ENCODE measurements around the gene KIAA1217.

KIAA1217 gene

DNA sequence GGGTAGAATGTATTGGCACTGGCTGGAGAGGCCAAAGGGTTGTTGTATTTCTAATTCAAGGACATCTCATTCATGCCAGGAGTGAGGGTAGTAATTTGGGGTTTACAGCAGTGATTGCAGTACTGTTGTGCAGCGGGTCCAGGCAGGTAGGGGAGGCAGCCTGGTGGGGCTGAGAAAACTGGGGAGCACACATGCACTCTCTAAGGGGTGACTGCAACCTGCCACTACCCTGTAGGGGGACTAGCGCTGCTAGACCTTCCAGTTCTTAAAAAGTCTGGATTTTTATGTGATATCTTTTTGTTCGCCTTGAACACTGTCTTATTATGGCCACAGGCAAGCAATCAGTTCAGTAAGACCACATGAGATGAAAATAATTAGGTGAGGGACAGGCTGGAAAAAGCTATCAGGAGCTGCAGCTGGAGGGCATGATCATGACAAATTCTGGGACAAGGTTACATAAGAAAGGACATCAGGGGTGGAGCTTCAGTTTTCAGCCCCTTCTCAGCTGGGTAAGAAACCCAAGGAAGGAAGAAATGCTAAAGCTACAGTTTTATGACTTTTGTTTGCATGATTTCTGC, 365.7 kb downstream of the KIAA1217 start:
- DNase-seq: no peak
- Histone ChIP-seq H3K4me3 (no peak overlapping the region), H3K36me3 (no peaks in the 10 kb centered on the region), H3K27ac (no peak overlapping the region), H3K27me3 (no peaks in the 10 kb centered on the region), H3K4me1 (no peaks in the 10 kb centered on the region), H3K9me3 (no peaks in the 10 kb centered on the region)
- TF ChIP-seq, protein P1, sequence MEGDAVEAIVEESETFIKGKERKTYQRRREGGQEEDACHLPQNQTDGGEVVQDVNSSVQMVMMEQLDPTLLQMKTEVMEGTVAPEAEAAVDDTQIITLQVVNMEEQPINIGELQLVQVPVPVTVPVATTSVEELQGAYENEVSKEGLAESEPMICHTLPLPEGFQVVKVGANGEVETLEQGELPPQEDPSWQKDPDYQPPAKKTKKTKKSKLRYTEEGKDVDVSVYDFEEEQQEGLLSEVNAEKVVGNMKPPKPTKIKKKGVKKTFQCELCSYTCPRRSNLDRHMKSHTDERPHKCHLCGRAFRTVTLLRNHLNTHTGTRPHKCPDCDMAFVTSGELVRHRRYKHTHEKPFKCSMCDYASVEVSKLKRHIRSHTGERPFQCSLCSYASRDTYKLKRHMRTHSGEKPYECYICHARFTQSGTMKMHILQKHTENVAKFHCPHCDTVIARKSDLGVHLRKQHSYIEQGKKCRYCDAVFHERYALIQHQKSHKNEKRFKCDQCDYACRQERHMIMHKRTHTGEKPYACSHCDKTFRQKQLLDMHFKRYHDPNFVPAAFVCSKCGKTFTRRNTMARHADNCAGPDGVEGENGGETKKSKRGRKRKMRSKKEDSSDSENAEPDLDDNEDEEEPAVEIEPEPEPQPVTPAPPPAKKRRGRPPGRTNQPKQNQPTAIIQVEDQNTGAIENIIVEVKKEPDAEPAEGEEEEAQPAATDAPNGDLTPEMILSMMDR (IDR thresholded peaks at IDR 0.05): no peak
- intact Hi-C loops (cut with DNase I; ENCODE audit: low total_unique reads): no loop called here

DNA sequence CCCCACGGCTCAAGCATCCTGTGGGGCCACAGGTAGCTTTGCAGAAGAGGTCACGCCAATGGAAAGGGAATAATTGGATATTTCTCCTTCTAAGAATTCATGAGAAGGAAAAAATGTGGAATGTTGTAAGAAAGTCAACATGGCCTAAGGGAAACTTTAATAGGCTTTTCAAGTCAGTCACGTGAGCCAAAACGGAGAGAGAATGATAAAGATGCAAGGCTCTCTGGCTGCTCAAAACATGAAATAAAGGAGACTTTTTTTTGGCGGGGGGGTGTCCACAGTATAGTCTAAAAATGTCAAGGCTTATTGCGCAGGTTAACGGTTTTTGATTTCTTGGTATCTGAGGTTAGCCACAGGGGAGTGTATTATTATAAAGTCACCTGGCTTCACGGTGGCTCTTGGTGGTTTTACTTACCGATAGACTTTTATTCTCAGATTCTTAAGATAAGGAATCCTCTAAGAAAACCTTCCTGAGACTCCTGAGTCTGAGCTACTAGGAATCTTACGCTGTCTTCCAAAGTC, 366.6 kb downstream of the KIAA1217 start:
- no peaks in the 10 kb centered on the region for H3K4me1 ChIP-seq
- no peaks in the 10 kb centered on the region for H3K36me3 ChIP-seq
- intact Hi-C loops (cut with DNase I; ENCODE audit: low total_unique reads): no loop called here
- TF ChIP-seq, protein P1 (IDR thresholded peaks at IDR 0.05): no peak
- H3K4me3 ChIP-seq: no peak overlapping the region
- no peaks in the 10 kb centered on the region for H3K27me3 ChIP-seq
- H3K9me3 ChIP-seq: no peaks in the 10 kb centered on the region
- no peak overlapping the region for H3K27ac ChIP-seq
- DNase-seq: no peak

DNA sequence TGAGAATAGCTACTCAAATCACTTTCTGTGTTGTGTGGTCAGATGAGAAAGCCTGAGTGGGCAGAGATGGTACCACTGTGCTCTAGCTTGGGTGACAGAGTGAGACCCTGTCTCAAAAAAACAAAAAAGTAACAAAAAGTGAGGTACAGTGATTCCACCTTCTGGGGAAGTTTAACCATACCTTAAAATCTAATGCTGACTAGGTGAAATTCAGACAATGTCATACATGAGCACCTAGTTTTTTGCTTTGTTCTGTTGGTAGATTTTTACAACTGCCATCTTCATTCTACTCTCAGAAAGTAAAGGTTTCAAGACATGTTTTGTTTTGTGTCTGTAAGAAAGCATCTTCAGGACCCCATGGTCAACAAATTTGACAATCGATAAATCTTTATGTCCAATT, 370.5 kb downstream of the KIAA1217 start:
- Histone ChIP-seq H3K4me3 (no peak overlapping the region), H3K36me3 (peaks cover 11 to 15% (median 12%) of the 10 kb centered on the region in 3 donors), H3K27me3 (no peaks in the 10 kb centered on the region), H3K9me3 (no peaks in the 10 kb centered on the region), H3K27ac (no peak overlapping the region), H3K4me1 (no peaks in the 10 kb centered on the region)
- DNase-seq: no peak
- intact Hi-C loops (cut with DNase I; ENCODE audit: low total_unique reads): no loop called here
- TF ChIP-seq, protein P1 (IDR thresholded peaks at IDR 0.05): no peak

DNA sequence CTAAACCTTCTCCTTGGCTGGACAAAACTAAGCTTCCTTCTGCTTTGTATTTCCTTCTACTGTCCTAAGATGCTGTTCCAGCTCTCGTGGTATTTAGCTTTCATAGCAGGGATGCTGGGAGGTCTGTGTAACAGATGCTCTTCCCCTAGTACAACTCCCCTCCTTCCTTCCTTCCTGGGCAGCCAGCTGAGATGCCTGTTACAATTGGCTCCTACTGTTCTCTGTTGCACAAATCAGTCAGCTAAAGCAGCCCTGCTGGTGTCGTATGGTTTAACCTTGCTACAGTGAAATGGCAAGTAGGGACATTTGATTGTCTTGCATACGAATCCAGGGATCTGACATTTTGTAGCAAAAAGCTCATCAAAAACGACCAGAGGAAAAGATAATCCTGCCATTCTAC, 371.0 kb downstream of the KIAA1217 start:
- TF ChIP-seq, protein P1 (IDR thresholded peaks at IDR 0.05): no peak
- no peak overlapping the region for H3K27ac ChIP-seq
- H3K4me1 ChIP-seq: no peaks in the 10 kb centered on the region
- intact Hi-C loops (cut with DNase I; ENCODE audit: low total_unique reads): no loop called here
- H3K4me3 ChIP-seq: no peak overlapping the region
- no peak for DNase-seq
- H3K36me3 ChIP-seq: peaks cover 15 to 19% (median 15%) of the 10 kb centered on the region in 3 donors
- H3K27me3 ChIP-seq: no peaks in the 10 kb centered on the region
- no peaks in the 10 kb centered on the region for H3K9me3 ChIP-seq

DNA sequence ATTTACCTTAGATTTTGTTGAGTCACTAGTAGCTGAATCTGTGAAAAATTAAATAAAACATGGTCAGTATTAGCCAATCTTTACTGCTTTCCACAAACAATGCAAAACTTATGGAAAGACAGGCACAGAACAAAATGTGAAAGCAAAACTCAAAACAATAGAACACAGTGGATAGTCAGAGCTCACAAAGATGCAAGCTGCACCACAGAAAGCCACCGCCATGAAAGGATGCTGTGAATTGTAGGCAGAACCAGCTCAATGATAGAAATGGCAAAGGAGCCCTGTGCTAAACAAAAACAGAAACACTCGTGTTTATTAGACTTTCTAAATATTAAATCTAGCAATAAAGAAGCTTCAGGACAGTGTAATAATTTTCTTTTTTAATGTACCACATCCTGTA, 380.3 kb downstream of the KIAA1217 start:
- TF ChIP-seq, protein P1 (IDR thresholded peaks at IDR 0.05): no peak
- no peak for DNase-seq
- intact Hi-C loops (cut with DNase I; ENCODE audit: low total_unique reads): no loop called here
- Histone ChIP-seq H3K27ac (no peak overlapping the region), H3K27me3 (no peaks in the 10 kb centered on the region), H3K4me1 (no peaks in the 10 kb centered on the region), H3K4me3 (no peak overlapping the region), H3K36me3 (peaks cover 89 to 95% (median 95%) of the 10 kb centered on the region in 3 donors), H3K9me3 (no peaks in the 10 kb centered on the region)

Measured in tibial artery (tissue), 4 donors.